HEK293T (cell line): Measurements from ENCODE around the gene BEST2.
"Not testable (repeated sequence)": the region's sequence is repeated elsewhere in the genome, so short reads cannot be mapped to it uniquely, and the experiment has no call there.

Experiments used
- CTCF ChIA-PET: fragments of 350-600 bp; formaldehyde crosslinking; extraction: SDS; loops from one replicate; lab custom pipeline; 2021; ENCODE audit warnings: antibody characterized with exemption, inconsistent platforms; lab: Yijun Ruan, JAX
- POLR2A ChIA-PET: fragments of 350-600 bp; formaldehyde crosslinking; extraction: SDS; loops from one replicate; lab custom pipeline; 2020; ENCODE audit warnings: antibody characterized with exemption, inconsistent platforms; lab: Yijun Ruan, JAX
- DNase-seq: peaks from one replicate; pipeline ENCODE4 v3.0.0; 2012; ENCODE audit warnings: mixed read lengths; ENCODE audit errors: extremely low spot score
- ARNT ChIP-seq: fragments of 450-650 bp; IDR thresholded peaks from 2 replicates; pipeline ENCODE4 v1.6.1; 2017; ENCODE audit warnings: mild to moderate bottlenecking
- BHLHE40 ChIP-seq: fragments of 450-650 bp; IDR thresholded peaks from 2 replicates; pipeline ENCODE4 v1.6.1; 2016; ENCODE audit warnings: mild to moderate bottlenecking, moderate library complexity, borderline replicate concordance
- CTBP1 ChIP-seq: fragments of 450-650 bp; IDR thresholded peaks from 2 replicates; pipeline ENCODE4 v1.6.1; 2016; ENCODE audit warnings: borderline replicate concordance
- ELF4 ChIP-seq: fragments of 450-650 bp; IDR thresholded peaks from 2 replicates; pipeline ENCODE4 v1.6.1; 2017; ENCODE audit warnings: antibody characterized with exemption
- FOXA1 ChIP-seq: fragments of 450-650 bp; IDR thresholded peaks from 2 replicates; pipeline ENCODE4 v1.6.1; 2016; ENCODE audit warnings: mild to moderate bottlenecking
- FOXK2 ChIP-seq: fragments of 450-650 bp; IDR thresholded peaks from 2 replicates; pipeline ENCODE4 v1.6.1; 2016; ENCODE audit warnings: mild to moderate bottlenecking
- FOXM1 ChIP-seq: fragments of 450-650 bp; IDR thresholded peaks from 2 replicates; pipeline ENCODE4 v1.6.1; 2017; ENCODE audit warnings: mild to moderate bottlenecking, borderline replicate concordance
- HDGF ChIP-seq: fragments of 450-650 bp; IDR thresholded peaks from 2 replicates; pipeline ENCODE4 v1.6.1; 2017; ENCODE audit warnings: antibody characterized with exemption, borderline replicate concordance
- L3MBTL2 ChIP-seq: fragments of 450-650 bp; conservative IDR thresholded peaks from 2 replicates; pipeline ENCODE4 v1.6.1; 2016; ENCODE audit warnings: mild to moderate bottlenecking
- LEF1 ChIP-seq: fragments of 450-650 bp; IDR thresholded peaks from 2 replicates; pipeline ENCODE4 v1.6.1; 2017; ENCODE audit warnings: mild to moderate bottlenecking, borderline replicate concordance
- NFRKB ChIP-seq: fragments of 450-650 bp; IDR thresholded peaks from 2 replicates; pipeline ENCODE4 v1.6.1; 2016; ENCODE audit warnings: mild to moderate bottlenecking, moderate library complexity
- PKNOX1 ChIP-seq: fragments of 450-650 bp; IDR thresholded peaks from 2 replicates; pipeline ENCODE4 v1.6.1; 2016
- SP1 ChIP-seq: fragments of 450-650 bp; IDR thresholded peaks from 2 replicates; pipeline ENCODE4 v1.6.1; 2017
- SUZ12 ChIP-seq: fragments of 450-650 bp; IDR thresholded peaks from 2 replicates; pipeline ENCODE4 v1.6.1; 2016; ENCODE audit warnings: mild to moderate bottlenecking
- TARDBP ChIP-seq: fragments of 450-650 bp; IDR thresholded peaks from 2 replicates; pipeline ENCODE4 v1.6.1; 2016
- ZNF384 ChIP-seq: fragments of 450-650 bp; IDR thresholded peaks from 2 replicates; pipeline ENCODE4 v1.6.1; 2016

Gene BEST2

GRCh38 chr19:12711187-12711586 is 40.4 kb upstream of the BEST2 start:
- POLR2A ChIA-PET: no interaction called here
- TF ChIP-seq NFRKB: no peak
- no peak for TF ChIP-seq TARDBP
- TF ChIP-seq CTBP1: no peak
- no peak for TF ChIP-seq FOXK2
- TF ChIP-seq L3MBTL2: no peak
- TF ChIP-seq HDGF: no peak
- TF ChIP-seq ZNF384: no peak
- no peak for TF ChIP-seq FOXA1
- no peak for TF ChIP-seq PKNOX1
- CTCF ChIA-PET: no interaction called here
- no peak for DNase-seq

GRCh38 chr19:12712077-12712476 is 39.5 kb upstream of the BEST2 start:
- DNase-seq, CTCF ChIA-PET: not testable (repeated sequence)
- POLR2A ChIA-PET: interaction anchor here (1.0 to 1.4 kb wide), 2 partner anchors 12 to 24 kb away, joined by 3 to 5 read pairs; partner anchors contain the start of gene TNPO2

- DNase-seq, CTCF ChIA-PET: not testable (repeated sequence)
- POLR2A ChIA-PET: interaction anchor here (0.8 to 1.5 kb wide), 4 partner anchors 8 to 23 kb away, joined by 3 to 7 read pairs (median 4); partner anchors contain the start of gene TNPO2
These were observed 38.3 kb upstream of the BEST2 start for GRCh38 chr19:12713304-12713703.

GRCh38 chr19:12715102-12715501 is 36.5 kb upstream of the BEST2 start:
- ChIA-PET POLR2A (no interaction called here), CTCF (no interaction called here)
- TF ChIP-seq ARNT (no peak), PKNOX1 (no peak), FOXM1 (no peak), HDGF (no peak), NFRKB (no peak), TARDBP (no peak), FOXA1 (no peak), ZNF384 (no peak)

GRCh38 chr19:12715929-12716328 is 35.7 kb upstream of the BEST2 start:
- no peak for TF ChIP-seq FOXM1
- no peak for TF ChIP-seq ARNT
- TF ChIP-seq LEF1: no peak
- no peak for TF ChIP-seq PKNOX1
- TF ChIP-seq NFRKB: no peak
- no peak for TF ChIP-seq FOXA1
- no peak for TF ChIP-seq FOXK2
- no peak for TF ChIP-seq HDGF
- no peak for TF ChIP-seq SP1
- TF ChIP-seq CTBP1: no peak
- no peak for TF ChIP-seq L3MBTL2
- no peak for TF ChIP-seq BHLHE40
- TF ChIP-seq ELF4: no peak
- no peak for TF ChIP-seq TARDBP
- no peak for TF ChIP-seq ZNF384
- TF ChIP-seq SUZ12: no peak
- ChIA-PET CTCF (no interaction called here), POLR2A (interaction anchor here (0.8 kb wide), 1 partner anchor 18 kb away, joined by 3 read pairs; no protein-coding TSS in a partner anchor)
- DNase-seq: no peak

More at GRCh38 chr19:12715102-12715501, 36.5 kb upstream of the BEST2 start:
- no peak for DNase-seq

GRCh38 chr19:12720296-12720695 is 31.3 kb upstream of the BEST2 start:
- CTCF ChIA-PET: no interaction called here
- no peak for DNase-seq
- POLR2A ChIA-PET: interaction anchor here (1.0 to 6.2 kb wide), 3 partner anchors 15 to 17 kb away, joined by 3 to 133 read pairs (median 3); partner anchors contain the start of genes GET3 and TRIR
- TF ChIP-seq L3MBTL2: no peak
- no peak for TF ChIP-seq HDGF
- TF ChIP-seq FOXM1: no peak
- no peak for TF ChIP-seq SUZ12
- no peak for TF ChIP-seq BHLHE40
- TF ChIP-seq ARNT: no peak
- TF ChIP-seq FOXK2: no peak
- no peak for TF ChIP-seq TARDBP
- TF ChIP-seq PKNOX1: no peak
- no peak for TF ChIP-seq ELF4
- TF ChIP-seq NFRKB: no peak
- TF ChIP-seq ZNF384: no peak
- no peak for TF ChIP-seq SP1
- TF ChIP-seq CTBP1: no peak
- no peak for TF ChIP-seq LEF1
- TF ChIP-seq FOXA1: no peak
